Activated naive CD4-positive, alpha-beta T cell treated with anti-CD3 and anti-CD28 coated beads, Interleukin-2, amount 50 U/mL, for 24 hours (primary cell): Measurements from ENCODE around the gene DCLK3.

Experiments used
- H3K27ac Mint-ChIP-seq: one replicate; pipeline ENCODE4 v1.8.0; 2021; ENCODE audit warnings: mild to moderate bottlenecking, mixed read lengths
- H3K27me3 Mint-ChIP-seq: one replicate; pipeline ENCODE4 v1.8.0; 2021; ENCODE audit warnings: mixed read lengths
- H3K36me3 Mint-ChIP-seq: one replicate; pipeline ENCODE4 v1.8.0; 2021; ENCODE audit warnings: mixed read lengths
- H3K4me1 Mint-ChIP-seq: one replicate; pipeline ENCODE4 v1.8.0; 2021; ENCODE audit warnings: mixed read lengths
- H3K4me3 Mint-ChIP-seq: one replicate; pipeline ENCODE4 v1.8.0; 2021; ENCODE audit warnings: mild to moderate bottlenecking, mixed read lengths
- H3K9me3 Mint-ChIP-seq: one replicate; pipeline ENCODE4 v1.8.0; 2021; ENCODE audit warnings: mixed read lengths

Gene DCLK3

DNA sequence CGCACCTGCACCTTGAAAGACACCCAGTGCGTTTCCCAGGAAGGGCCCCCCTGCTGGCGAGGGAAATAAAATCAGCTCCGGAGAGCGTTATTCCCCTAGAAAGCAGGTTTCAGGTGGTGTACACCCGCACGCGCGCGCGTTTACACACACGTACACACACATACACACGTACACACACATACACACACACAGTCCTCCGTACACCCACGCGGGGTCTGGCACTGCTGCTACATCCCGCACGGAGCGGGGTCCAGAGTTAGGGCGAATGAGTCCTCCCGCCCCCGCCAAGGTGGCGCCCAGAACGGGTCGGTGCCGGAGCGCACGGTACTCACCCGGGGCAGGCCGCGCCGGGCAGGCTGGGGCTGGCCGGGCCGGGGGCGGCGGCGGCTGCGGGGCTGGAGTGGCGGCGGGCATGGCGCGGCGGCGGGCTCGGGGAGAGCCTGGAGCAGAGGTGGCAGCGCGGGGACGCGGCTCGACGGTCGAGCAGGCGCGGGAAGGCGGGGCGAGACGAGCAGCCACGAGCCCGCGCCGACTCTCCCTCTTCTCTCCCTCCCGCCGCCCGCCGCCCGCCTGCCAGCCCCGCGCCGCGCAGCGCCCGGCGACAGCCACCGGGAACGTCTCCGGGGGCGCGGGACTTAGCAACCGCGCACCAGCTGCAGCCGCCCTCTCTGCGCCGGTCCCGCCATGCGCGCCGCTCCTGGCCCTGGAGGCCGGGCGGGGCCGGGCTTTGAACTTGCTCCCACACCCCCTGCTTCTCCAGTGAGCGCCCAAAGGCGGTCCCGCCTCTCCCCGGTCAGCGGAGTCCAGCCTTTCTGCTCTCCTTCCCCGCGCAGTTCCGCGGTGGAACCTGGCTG is at the start of gene DCLK3:
Gene DCLK3, minus strand, starts transcription at position 704 of the 854 bp plus-strand sequence. Its CDS starts 290 bp downstream, at position 414.
- H3K9me3 Mint-ChIP-seq, result no peaks in the 10 kb centered on the region
- H3K4me1 Mint-ChIP-seq, result peaks cover 6% of the 10 kb centered on the region
- H3K36me3 Mint-ChIP-seq, result no peaks in the 10 kb centered on the region
- peaks cover 53% of the 10 kb centered on the region for H3K27me3 Mint-ChIP-seq
- no peak within 1 kb of the TSS for H3K27ac Mint-ChIP-seq
- peak within 1 kb of the TSS; percentile 73 for H3K4me3 Mint-ChIP-seq

GRCh38 chr3:36813305-36813704 is 49.0 kb upstream of the DCLK3 start:
- Mint-ChIP-seq H3K4me1 (no peaks in the 10 kb centered on the region), H3K27ac (no peak overlapping the region), H3K4me3 (no peak overlapping the region), H3K27me3 (peaks cover 4% of the 10 kb centered on the region), H3K36me3 (peaks cover 2% of the 10 kb centered on the region), H3K9me3 (no peaks in the 10 kb centered on the region)

DNA sequence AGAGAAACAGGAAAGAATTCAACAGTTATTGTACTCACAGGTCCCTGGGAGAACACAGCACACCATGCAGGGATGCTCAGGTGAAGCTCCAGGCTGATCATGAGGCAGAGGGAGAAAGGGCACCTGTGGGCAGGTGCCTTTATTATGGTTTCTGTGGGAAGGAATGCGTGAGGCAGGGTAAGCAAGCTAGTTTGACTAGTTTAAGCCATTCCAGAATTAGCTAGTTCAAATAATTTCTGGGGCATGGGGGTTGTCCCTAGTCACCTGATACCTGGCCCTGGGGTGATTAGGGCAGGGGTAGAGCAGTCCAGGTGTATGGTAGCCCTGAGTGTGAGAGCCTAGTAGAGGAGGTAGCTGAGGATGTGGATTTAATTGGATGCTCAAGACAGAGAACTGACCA is 47.9 kb upstream of the DCLK3 start:
- no peak overlapping the region for H3K4me3 Mint-ChIP-seq
- H3K9me3 Mint-ChIP-seq, result no peaks in the 10 kb centered on the region
- H3K27me3 Mint-ChIP-seq, result peaks cover 4% of the 10 kb centered on the region
- H3K36me3 Mint-ChIP-seq, result peaks cover 2% of the 10 kb centered on the region
- no peak overlapping the region for H3K27ac Mint-ChIP-seq
- H3K4me1 Mint-ChIP-seq, result no peaks in the 10 kb centered on the region

GRCh38 chr3:36811768-36812167 is 47.4 kb upstream of the DCLK3 start:
- peaks cover 2% of the 10 kb centered on the region for H3K36me3 Mint-ChIP-seq
- no peak overlapping the region for H3K4me3 Mint-ChIP-seq
- H3K27ac Mint-ChIP-seq, result no peak overlapping the region
- H3K27me3 Mint-ChIP-seq, result peaks cover 4% of the 10 kb centered on the region
- H3K4me1 Mint-ChIP-seq, result no peaks in the 10 kb centered on the region
- peaks cover 2% of the 10 kb centered on the region for H3K9me3 Mint-ChIP-seq

- H3K27ac Mint-ChIP-seq, result no peak overlapping the region
- H3K4me3 Mint-ChIP-seq, result no peak overlapping the region
- H3K36me3 Mint-ChIP-seq, result peaks cover 6% of the 10 kb centered on the region
- H3K9me3 Mint-ChIP-seq, result peaks cover 12% of the 10 kb centered on the region
- no peaks in the 10 kb centered on the region for H3K4me1 Mint-ChIP-seq
- peaks cover 20% of the 10 kb centered on the region for H3K27me3 Mint-ChIP-seq
Measured at GRCh38 chr3:36804295-36805055, 40.1 kb upstream of the DCLK3 start.

DNA sequence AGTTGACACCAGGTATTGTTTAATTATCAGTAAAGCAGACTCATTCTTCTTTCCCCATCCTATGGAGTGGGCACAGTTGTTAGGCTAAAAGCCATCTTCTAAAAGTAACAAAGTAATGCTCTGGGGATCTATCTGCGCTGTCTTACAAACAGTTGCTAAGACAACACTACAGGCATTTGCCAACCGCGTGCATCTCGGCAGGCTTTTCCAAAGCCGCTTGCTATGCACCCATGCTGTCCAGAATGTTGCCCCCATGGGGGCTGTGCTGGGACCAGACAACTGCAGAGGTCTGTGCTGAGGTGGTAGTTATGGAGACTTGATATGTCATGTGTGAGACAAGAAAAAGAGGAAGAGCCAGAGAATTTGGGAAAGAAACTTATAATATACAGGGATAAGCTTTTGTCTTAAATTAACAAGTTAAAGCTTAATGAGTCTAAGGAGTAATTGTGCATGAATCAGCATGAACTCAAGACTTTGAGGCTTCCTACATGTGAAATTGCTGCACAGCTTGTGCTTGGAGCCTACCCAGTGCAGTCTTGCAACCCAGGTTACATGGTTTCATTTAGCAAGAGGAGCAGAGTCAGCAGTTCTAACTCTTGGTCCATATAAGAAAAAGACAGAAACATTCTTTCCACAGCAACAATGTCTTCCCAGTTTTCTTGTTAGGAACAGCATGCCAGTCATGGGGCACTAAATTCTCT is 38.9 kb upstream of the DCLK3 start:
- H3K9me3 Mint-ChIP-seq, result peaks cover 12% of the 10 kb centered on the region
- no peak overlapping the region for H3K4me3 Mint-ChIP-seq
- no peak overlapping the region for H3K27ac Mint-ChIP-seq
- H3K36me3 Mint-ChIP-seq, result peaks cover 4% of the 10 kb centered on the region
- no peaks in the 10 kb centered on the region for H3K4me1 Mint-ChIP-seq
- peaks cover 16% of the 10 kb centered on the region for H3K27me3 Mint-ChIP-seq

DNA sequence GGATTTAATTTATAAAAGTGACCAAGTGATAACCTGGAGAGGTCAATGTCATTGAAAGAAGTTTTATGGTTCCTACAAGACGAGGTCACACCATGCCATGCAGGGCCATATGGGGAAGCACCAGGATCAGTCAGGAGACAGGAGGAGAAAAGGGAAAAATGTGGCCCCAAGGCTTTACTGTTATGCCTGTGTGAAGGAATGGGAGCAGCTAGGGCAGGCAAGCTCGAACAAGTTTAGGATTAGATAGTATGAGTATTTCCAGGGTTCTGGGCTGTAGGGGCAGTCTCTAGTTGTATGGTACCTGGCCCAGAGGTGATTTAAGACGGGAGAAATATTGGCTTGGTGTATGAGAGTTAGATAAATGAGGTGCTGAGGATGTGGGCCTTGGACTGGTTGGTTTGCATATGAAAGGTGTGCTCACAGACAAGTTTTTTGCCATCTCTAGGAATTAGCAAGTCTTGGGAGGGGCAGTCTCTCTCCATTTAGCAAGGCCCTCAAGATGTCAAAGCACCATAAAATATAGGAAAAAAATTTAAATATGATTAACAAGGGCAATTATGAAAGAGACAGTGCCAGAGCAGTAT is 36.3 kb upstream of the DCLK3 start:
- H3K27me3 Mint-ChIP-seq, result peaks cover 11% of the 10 kb centered on the region
- H3K4me3 Mint-ChIP-seq, result no peak overlapping the region
- H3K4me1 Mint-ChIP-seq, result no peaks in the 10 kb centered on the region
- H3K9me3 Mint-ChIP-seq, result no peaks in the 10 kb centered on the region
- no peak overlapping the region for H3K27ac Mint-ChIP-seq
- H3K36me3 Mint-ChIP-seq, result no peaks in the 10 kb centered on the region

DNA sequence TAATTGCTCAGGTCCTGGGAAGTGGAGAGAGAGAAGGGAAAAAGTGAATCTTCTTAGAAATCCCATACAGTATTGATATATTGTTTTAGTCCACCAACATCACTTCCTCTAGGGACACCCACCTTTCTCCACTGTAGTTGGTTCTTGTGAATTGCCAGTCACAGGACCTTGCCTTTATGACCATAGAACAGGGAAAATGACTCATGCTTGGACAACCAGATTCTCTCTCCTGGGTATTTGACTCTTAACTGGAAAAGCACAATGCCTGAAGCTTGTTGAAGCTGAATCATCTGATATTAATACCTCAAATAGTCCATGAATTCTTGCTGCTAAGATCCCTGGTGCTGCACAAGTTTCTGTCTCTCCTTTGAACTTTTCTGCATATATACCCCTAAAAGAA is 32.5 kb upstream of the DCLK3 start:
- H3K4me1 Mint-ChIP-seq, result no peaks in the 10 kb centered on the region
- no peak overlapping the region for H3K4me3 Mint-ChIP-seq
- no peaks in the 10 kb centered on the region for H3K36me3 Mint-ChIP-seq
- no peak overlapping the region for H3K27ac Mint-ChIP-seq
- H3K9me3 Mint-ChIP-seq, result no peaks in the 10 kb centered on the region
- peaks cover 6% of the 10 kb centered on the region for H3K27me3 Mint-ChIP-seq

GRCh38 chr3:36796161-36796560 is 31.8 kb upstream of the DCLK3 start:
- H3K27me3 Mint-ChIP-seq, result no peaks in the 10 kb centered on the region
- no peak overlapping the region for H3K4me3 Mint-ChIP-seq
- H3K27ac Mint-ChIP-seq, result no peak overlapping the region
- H3K4me1 Mint-ChIP-seq, result no peaks in the 10 kb centered on the region
- no peaks in the 10 kb centered on the region for H3K9me3 Mint-ChIP-seq
- H3K36me3 Mint-ChIP-seq, result no peaks in the 10 kb centered on the region

GRCh38 chr3:36795622-36796021 is 31.3 kb upstream of the DCLK3 start:
- Mint-ChIP-seq H3K27ac (no peak overlapping the region), H3K27me3 (no peaks in the 10 kb centered on the region)

GRCh38 chr3:36792342-36792741 is 28.0 kb upstream of the DCLK3 start:
- H3K4me1 Mint-ChIP-seq, result no peaks in the 10 kb centered on the region
- H3K27ac Mint-ChIP-seq, result no peak overlapping the region
- no peak overlapping the region for H3K4me3 Mint-ChIP-seq
- H3K36me3 Mint-ChIP-seq, result no peaks in the 10 kb centered on the region
- no peaks in the 10 kb centered on the region for H3K9me3 Mint-ChIP-seq
- no peaks in the 10 kb centered on the region for H3K27me3 Mint-ChIP-seq

More at GRCh38 chr3:36795622-36796021, 31.3 kb upstream of the DCLK3 start:
- Mint-ChIP-seq H3K36me3 (no peaks in the 10 kb centered on the region), H3K9me3 (no peaks in the 10 kb centered on the region), H3K4me3 (no peak overlapping the region), H3K4me1 (no peaks in the 10 kb centered on the region)

DNA sequence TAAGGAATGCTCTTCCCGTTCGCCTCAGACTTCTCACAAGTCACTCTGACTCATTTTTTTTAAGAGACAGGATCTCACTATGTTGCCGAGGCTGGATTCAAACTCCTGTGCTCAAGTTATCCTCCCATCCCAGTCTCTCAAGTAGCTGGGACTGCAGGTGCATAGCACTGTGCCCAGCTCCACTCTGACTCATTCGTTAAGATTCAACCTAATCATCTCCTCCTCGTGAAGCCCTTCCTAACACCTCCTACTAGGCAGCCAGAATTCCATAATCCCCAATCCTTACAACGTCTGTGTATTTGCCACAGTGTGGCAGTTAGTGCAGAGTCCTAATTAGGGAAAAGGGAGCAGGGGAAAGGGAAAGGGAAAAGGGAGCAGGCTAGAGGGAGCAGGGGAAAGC is 26.4 kb upstream of the DCLK3 start:
- H3K9me3 Mint-ChIP-seq, result no peaks in the 10 kb centered on the region
- H3K27me3 Mint-ChIP-seq, result no peaks in the 10 kb centered on the region
- no peaks in the 10 kb centered on the region for H3K4me1 Mint-ChIP-seq
- no peaks in the 10 kb centered on the region for H3K36me3 Mint-ChIP-seq
- H3K27ac Mint-ChIP-seq, result no peak overlapping the region
- H3K4me3 Mint-ChIP-seq, result no peak overlapping the region

GRCh38 chr3:36786921-36787890 is 22.9 kb upstream of the DCLK3 start:
- H3K9me3 Mint-ChIP-seq, result no peaks in the 10 kb centered on the region
- H3K27me3 Mint-ChIP-seq, result no peaks in the 10 kb centered on the region
- no peak overlapping the region for H3K27ac Mint-ChIP-seq
- no peaks in the 10 kb centered on the region for H3K36me3 Mint-ChIP-seq
- H3K4me1 Mint-ChIP-seq, result no peaks in the 10 kb centered on the region
- H3K4me3 Mint-ChIP-seq, result no peak overlapping the region

DNA sequence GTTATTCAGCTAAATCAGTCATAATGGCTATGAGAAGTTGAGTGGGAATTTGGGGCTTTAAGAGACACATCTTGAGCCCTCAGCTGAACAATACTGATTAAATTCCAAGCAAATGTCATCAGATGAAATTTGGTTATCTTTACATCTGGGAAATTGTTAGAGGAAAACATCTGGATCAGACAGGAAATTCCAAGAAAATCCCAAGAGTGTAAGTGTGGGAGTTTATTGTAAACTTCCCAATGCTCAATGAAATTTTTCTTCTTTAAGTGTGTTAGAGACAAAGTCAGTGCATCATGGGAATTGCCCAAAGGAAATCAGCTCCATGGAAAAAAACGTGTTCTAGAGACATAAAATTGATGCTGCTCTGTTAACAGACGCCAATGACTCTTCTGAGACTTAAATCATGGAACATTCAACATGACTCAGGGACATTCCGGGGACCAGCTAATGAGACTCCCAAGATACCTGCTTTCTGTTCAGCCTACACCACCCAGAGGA is 19.8 kb upstream of the DCLK3 start:
- no peaks in the 10 kb centered on the region for H3K9me3 Mint-ChIP-seq
- no peaks in the 10 kb centered on the region for H3K36me3 Mint-ChIP-seq
- no peak overlapping the region for H3K4me3 Mint-ChIP-seq
- no peaks in the 10 kb centered on the region for H3K4me1 Mint-ChIP-seq
- peaks cover 5% of the 10 kb centered on the region for H3K27me3 Mint-ChIP-seq
- H3K27ac Mint-ChIP-seq, result no peak overlapping the region
